ENCODE measurements around the gene ATP13A2. TPM values are rescaled to one million over a fixed set of nuclear protein-coding genes. Genes with fewer than 3 reads are reported as not detected.
A peak's percentile ranks its signal among the peaks of the same experiment; 100 is the strongest.

The ATP13A2 gene, protein sequence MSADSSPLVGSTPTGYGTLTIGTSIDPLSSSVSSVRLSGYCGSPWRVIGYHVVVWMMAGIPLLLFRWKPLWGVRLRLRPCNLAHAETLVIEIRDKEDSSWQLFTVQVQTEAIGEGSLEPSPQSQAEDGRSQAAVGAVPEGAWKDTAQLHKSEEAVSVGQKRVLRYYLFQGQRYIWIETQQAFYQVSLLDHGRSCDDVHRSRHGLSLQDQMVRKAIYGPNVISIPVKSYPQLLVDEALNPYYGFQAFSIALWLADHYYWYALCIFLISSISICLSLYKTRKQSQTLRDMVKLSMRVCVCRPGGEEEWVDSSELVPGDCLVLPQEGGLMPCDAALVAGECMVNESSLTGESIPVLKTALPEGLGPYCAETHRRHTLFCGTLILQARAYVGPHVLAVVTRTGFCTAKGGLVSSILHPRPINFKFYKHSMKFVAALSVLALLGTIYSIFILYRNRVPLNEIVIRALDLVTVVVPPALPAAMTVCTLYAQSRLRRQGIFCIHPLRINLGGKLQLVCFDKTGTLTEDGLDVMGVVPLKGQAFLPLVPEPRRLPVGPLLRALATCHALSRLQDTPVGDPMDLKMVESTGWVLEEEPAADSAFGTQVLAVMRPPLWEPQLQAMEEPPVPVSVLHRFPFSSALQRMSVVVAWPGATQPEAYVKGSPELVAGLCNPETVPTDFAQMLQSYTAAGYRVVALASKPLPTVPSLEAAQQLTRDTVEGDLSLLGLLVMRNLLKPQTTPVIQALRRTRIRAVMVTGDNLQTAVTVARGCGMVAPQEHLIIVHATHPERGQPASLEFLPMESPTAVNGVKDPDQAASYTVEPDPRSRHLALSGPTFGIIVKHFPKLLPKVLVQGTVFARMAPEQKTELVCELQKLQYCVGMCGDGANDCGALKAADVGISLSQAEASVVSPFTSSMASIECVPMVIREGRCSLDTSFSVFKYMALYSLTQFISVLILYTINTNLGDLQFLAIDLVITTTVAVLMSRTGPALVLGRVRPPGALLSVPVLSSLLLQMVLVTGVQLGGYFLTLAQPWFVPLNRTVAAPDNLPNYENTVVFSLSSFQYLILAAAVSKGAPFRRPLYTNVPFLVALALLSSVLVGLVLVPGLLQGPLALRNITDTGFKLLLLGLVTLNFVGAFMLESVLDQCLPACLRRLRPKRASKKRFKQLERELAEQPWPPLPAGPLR
- 10 to 100 TPM; 23.8 to 66.5 (median 41.8) TPM for total RNA-seq

DNA sequence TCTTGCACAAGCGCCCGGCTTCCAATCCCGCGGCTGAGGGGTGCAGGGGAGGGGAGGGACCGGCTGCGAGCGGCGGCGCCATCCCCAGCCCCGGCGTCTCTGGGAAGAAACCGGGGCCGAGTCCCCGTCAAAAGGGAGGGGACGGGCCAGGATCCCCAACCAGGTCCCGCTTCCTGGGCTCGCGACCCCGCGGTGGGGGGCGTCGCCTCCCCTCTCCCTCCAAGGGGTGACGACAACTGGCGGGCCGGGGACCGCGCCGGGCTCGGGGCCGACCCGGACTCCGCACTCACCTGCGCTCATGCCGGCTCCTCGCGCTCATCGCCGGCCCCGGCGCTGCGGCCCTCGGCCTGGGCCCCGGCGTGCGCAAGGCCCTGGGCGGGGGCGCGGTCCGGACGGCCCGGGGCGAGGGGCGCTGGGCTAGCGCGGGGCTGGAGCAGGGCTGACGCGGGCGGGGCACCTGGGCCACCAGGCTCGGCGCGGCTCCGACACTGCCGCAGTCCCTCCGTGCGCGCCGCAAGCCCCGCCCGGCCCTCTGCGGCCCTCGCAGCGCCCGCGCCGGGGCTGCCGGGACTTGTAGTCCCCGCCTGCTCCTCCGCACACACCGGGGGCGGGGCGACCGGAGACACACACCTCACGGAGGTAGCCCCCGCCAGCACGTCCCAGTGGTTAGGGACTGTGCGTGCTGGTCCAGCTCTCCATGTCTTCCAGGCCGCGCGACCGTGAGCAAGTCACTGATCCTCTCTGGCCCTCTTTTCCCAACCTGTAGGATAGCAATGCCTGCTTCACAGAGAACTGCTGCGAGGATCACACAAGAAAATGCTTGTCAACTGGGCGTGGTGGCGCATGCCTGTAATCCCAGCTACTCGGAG, at the start of gene ATP13A2:
TSS of gene ATP13A2 (minus strand) at position 490 of the 869 bp plus-strand sequence. CDS start at position 300, 190 bp downstream.
- H3K4me3 ChIP-seq, result peak within 1 kb of the TSS; percentile 59 to 98 (median 80)
- intact Hi-C loops (cut with DNase I), result no loop called here
- no peaks in the 10 kb centered on the region for H3K36me3 ChIP-seq
- H3K4me1 ChIP-seq, result peaks cover 26 to 47% (median 31%) of the 10 kb centered on the region in 3 donors
- H3K27me3 ChIP-seq, result peaks cover 0 to 10% (median 0%) of the 10 kb centered on the region in 4 donors
- peak within 1 kb of the TSS; percentile 77 to 88 (median 82) for H3K27ac ChIP-seq
- no peaks in the 10 kb centered on the region for H3K9me3 ChIP-seq
- no peak for DNase-seq
- TF ChIP-seq, protein P1, sequence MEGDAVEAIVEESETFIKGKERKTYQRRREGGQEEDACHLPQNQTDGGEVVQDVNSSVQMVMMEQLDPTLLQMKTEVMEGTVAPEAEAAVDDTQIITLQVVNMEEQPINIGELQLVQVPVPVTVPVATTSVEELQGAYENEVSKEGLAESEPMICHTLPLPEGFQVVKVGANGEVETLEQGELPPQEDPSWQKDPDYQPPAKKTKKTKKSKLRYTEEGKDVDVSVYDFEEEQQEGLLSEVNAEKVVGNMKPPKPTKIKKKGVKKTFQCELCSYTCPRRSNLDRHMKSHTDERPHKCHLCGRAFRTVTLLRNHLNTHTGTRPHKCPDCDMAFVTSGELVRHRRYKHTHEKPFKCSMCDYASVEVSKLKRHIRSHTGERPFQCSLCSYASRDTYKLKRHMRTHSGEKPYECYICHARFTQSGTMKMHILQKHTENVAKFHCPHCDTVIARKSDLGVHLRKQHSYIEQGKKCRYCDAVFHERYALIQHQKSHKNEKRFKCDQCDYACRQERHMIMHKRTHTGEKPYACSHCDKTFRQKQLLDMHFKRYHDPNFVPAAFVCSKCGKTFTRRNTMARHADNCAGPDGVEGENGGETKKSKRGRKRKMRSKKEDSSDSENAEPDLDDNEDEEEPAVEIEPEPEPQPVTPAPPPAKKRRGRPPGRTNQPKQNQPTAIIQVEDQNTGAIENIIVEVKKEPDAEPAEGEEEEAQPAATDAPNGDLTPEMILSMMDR (IDR thresholded peaks at IDR 0.05), result no peak
- peak in 3 of 4 donors; percentile 6 to 45 (median 27) for TF ChIP-seq POLR2A (IDR thresholded peaks at IDR 0.05)
- WGBS, 2 donors, result 10% methylated on average over 6 of the region's 94 CpGs; no CpG with 5 or more reads in 1 of the 2 donors

DNA sequence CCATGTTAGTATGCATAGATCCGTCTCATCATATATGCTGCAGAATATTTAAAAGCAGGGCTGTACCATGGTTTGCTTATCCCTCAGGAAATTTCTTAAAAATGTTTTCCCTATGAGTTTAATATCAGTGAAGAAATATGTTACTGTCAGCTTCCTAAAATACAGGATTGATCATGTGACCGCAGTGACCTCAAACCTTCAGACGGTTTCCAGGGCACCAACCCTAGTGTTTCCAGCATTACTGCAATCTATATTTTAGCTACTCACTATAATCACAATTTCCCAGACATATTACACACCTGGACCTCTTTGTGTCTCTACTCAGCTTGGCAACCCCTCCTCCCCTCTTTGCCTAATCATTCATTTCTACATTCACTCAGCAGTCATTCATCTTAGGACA, 49.8 kb upstream of the ATP13A2 start:
- H3K36me3 ChIP-seq, result no peaks in the 10 kb centered on the region
- no peak for DNase-seq
- H3K27me3 ChIP-seq, result peaks cover 0 to 12% (median 0%) of the 10 kb centered on the region in 4 donors
- H3K4me3 ChIP-seq, result no peak overlapping the region
- intact Hi-C loops (cut with DNase I), result loop anchor here (10.0 kb wide), 1 partner anchor 183 kb away; the partner anchor contains the start of gene PADI3
- peaks cover 0 to 10% (median 5%) of the 10 kb centered on the region in 3 donors for H3K9me3 ChIP-seq
- TF ChIP-seq, protein P1 (IDR thresholded peaks at IDR 0.05), result no peak
- peaks cover 0 to 4% (median 0%) of the 10 kb centered on the region in 3 donors for H3K4me1 ChIP-seq
- WGBS, 2 donors, result 70 to 75% methylated on average over 3 of the region's 3 CpGs
- no peak overlapping the region for H3K27ac ChIP-seq

DNA sequence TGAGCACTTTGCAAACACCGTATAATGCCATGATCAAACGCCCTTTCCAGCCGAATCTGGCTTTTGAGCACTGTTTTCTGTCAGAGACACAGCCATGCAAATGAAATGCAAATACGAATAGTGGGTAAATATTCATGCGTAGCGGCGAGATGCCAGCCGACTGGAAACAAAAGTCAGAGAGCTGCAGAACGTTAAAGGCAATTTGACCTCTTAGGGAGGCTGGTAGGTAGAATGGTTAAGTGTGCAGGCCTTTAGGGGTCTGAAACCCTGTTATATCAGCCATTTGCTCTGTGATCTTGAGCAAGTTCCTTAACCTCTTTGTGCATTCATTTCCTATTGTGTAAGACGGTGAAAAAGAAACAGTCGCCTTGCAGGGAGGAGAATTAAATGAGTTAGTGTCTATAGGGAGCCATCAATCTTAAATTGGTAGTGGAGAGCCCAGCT, 48.6 kb upstream of the ATP13A2 start:
- no peak for DNase-seq
- Histone ChIP-seq H3K9me3 (peaks cover 0 to 6% (median 5%) of the 10 kb centered on the region in 3 donors), H3K36me3 (no peaks in the 10 kb centered on the region), H3K4me1 (peaks cover 0 to 8% (median 0%) of the 10 kb centered on the region in 3 donors), H3K27ac (no peak overlapping the region), H3K27me3 (peaks cover 0 to 12% (median 0%) of the 10 kb centered on the region in 4 donors), H3K4me3 (no peak overlapping the region)
- intact Hi-C loops (cut with DNase I), result loop anchor here (10.0 kb wide), 1 partner anchor 184 kb away; the partner anchor contains the start of gene PADI3
- 53 to 55% methylated on average over 11 of the region's 11 CpGs for WGBS, 2 donors
- no peak for TF ChIP-seq POLR2A (IDR thresholded peaks at IDR 0.05)
- TF ChIP-seq, protein P1 (IDR thresholded peaks at IDR 0.05), result no peak
